PFSK-1 (cell line): Measurements from ENCODE around the gene DNAH14.

ENCODE experiments used
- REST ChIP-seq, 2 experiments: IDR thresholded peaks; 2 replicates each; pipeline versions ENCODE4 v1.6.1 to v1.8.0; 2011 to 2012; ENCODE audit warnings: low read depth in 2 of 2, low read length in 2 of 2, control low read depth in 1 of 2, inconsistent platforms in 1 of 2, mild to moderate bottlenecking in 1 of 2, moderate library complexity in 1 of 2; ENCODE audit not compliant: insufficient read depth in 1 of 2
- SIN3A ChIP-seq: IDR thresholded peaks from 2 replicates; pipeline ENCODE4 v1.6.1; 2012; ENCODE audit warnings: mild to moderate bottlenecking, low read length, moderate library complexity, borderline replicate concordance; ENCODE audit not compliant: insufficient read depth

- TF ChIP-seq REST (IDR thresholded peaks at IDR 0.05; ENCODE audit: insufficient read depth in 1 of 2, low read depth in 2 of 2, low read length in 2 of 2) (no peak), SIN3A (no peak)
Observed at GRCh38 chr1:225374996-225375395, 445.5 kb downstream of the DNAH14 start.
